Measurements from ENCODE around the gene PTPRB. TPM values are rescaled to one million over a fixed set of nuclear protein-coding genes. Genes with fewer than 3 reads are reported as not detected.
"Not testable (repeated sequence)": the region's sequence is repeated elsewhere in the genome, so short reads cannot be mapped to it uniquely, and the experiment has no call there.

The PTPRB gene
- total RNA-seq, 2 experiments from 2014 or later: not detected

DNA sequence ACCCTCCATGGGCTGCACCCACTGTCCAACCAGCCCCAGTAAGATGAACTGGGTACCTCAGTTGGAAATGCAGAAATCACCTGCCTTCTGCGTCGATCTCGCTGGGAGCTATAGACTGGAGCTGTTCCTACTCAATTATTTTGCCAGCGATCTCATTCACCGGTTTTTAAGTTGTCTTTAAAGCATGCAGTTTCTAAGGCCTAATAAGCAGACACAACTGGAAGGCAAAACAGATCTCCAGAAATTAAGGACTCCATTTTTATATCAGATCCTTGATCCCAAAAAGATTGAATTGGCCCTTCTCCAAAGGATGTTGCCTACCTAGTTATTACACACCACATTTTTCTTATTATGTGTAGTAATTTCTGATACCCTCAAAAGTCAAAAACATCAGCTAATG is 139.7 kb downstream of the PTPRB start:
- Mint-ChIP-seq H3K36me3 (ENCODE audit: low read depth) (peaks cover 2% of the 10 kb centered on the region), H3K27ac (no peak overlapping the region), H3K27me3 (ENCODE audit: low read depth) (peaks cover 16% of the 10 kb centered on the region), H3K4me3 (no peak overlapping the region), H3K4me1 (ENCODE audit: low read depth) (no peaks in the 10 kb centered on the region), H3K9me3 (peaks cover 9% of the 10 kb centered on the region)
- intact Hi-C loops (cut with micrococcal nuclease): no loop called here
- CTCF ChIA-PET: interaction anchor here (0.7 to 1.0 kb wide), 2 partner anchors 10 to 28 kb away, joined by 3 to 4 read pairs; no protein-coding TSS in a partner anchor
- DNase-seq: no peak

DNA sequence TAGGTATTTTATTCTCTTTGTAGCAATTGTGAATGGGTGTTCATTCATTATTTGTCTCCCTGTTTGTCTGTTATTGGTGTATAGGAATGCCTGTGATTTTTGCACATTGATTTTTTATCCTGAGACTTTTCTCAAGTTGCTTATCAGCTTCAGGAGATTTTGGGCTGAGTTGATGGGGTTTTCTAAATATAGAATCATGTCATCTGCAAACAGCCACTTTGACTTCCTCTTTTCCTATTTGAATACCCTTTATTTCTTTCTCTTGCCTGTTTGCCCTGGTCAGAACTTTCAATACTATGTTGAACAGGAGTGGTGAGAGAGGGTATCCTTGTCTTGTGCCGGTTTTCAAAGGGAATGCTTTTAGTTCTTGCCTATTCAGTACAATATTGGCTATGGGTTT is 144.3 kb downstream of the PTPRB start:
- DNase-seq; H3K27ac Mint-ChIP-seq; H3K9me3 Mint-ChIP-seq; H3K4me3 Mint-ChIP-seq; H3K36me3 Mint-ChIP-seq (ENCODE audit: low read depth); H3K4me1 Mint-ChIP-seq (ENCODE audit: low read depth); intact Hi-C loops (cut with micrococcal nuclease); CTCF ChIA-PET: not testable (repeated sequence)
- H3K27me3 Mint-ChIP-seq (ENCODE audit: low read depth): peaks cover 19% of the 10 kb centered on the region

DNA sequence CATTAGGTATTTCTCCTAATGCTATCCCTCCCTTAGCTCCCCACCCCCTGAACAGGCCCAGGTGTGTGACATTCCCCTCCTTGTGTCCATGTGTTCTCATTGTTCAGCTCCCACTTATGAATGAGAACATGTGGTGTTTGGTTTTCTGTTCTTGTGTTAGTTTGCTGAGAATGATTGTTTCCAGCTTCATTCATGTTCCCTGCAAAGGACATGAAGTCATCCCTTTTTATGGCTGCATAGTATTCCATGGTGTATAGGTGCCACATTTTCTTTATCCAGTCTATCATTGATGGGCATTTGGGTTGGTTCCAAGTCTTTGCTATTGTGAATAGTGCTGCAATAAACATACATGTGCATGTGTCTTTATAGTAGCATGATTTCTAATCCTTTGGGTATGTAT is 146.3 kb downstream of the PTPRB start:
- not testable (repeated sequence) for H3K9me3 Mint-ChIP-seq

DNA sequence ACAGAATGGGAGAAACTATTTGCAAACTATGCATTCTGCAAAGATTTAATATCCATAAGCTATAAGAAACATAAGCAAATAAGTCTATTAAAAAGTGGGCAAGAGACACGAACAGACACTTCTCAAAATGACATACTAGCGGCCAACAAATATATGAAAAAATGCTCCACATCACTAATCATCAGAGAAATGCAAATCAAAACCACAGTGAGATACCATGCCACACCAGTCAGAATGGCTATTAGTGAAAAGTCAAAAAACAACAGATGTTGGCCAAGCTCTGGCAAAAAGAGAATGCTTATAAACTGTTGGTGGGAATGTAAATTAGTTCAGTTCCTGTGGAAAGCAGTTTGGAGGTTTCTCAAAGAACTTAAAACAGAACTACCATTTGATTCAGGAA is 149.8 kb downstream of the PTPRB start:
- Mint-ChIP-seq H3K4me3 (no peak overlapping the region), H3K9me3 (peaks cover 4% of the 10 kb centered on the region), H3K4me1 (ENCODE audit: low read depth) (no peaks in the 10 kb centered on the region), H3K27me3 (ENCODE audit: low read depth) (peaks cover 11% of the 10 kb centered on the region), H3K36me3 (ENCODE audit: low read depth) (no peaks in the 10 kb centered on the region), H3K27ac (no peak overlapping the region)
- CTCF ChIA-PET: interaction anchor here (0.8 kb wide), 1 partner anchor 10 kb away, joined by 4 read pairs; no protein-coding TSS in a partner anchor
- intact Hi-C loops (cut with micrococcal nuclease): no loop called here
- no peak for DNase-seq

More for the DNA sequence above, 146.3 kb downstream of the PTPRB start:
- H3K4me3 Mint-ChIP-seq; H3K27ac Mint-ChIP-seq; intact Hi-C loops (cut with micrococcal nuclease); CTCF ChIA-PET; H3K4me1 Mint-ChIP-seq (ENCODE audit: low read depth); H3K36me3 Mint-ChIP-seq (ENCODE audit: low read depth); DNase-seq: not testable (repeated sequence)
- peaks cover 18% of the 10 kb centered on the region for H3K27me3 Mint-ChIP-seq (ENCODE audit: low read depth)

DNA sequence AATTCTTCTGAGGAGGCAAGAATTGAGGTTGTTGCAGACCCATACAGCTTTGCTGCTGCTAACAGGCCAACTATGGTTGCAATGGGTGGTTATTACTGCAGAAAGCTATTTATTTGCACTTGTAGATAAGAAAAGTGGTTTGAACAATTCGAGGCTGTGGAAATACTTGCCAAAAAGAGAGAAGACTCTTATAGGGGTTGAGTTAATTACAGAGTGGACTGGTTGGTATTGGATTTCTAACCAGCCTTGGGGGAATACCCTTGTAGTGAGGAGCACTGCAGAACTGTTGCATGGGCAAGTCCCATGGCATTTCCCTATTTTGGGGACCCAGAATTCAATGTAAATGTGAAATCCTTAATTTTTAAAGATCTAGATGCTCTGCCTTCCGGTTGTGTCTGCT is 150.6 kb downstream of the PTPRB start:
- Mint-ChIP-seq H3K4me1 (ENCODE audit: low read depth) (no peaks in the 10 kb centered on the region), H3K36me3 (ENCODE audit: low read depth) (no peaks in the 10 kb centered on the region), H3K9me3 (peaks cover 4% of the 10 kb centered on the region), H3K27me3 (ENCODE audit: low read depth) (peaks cover 11% of the 10 kb centered on the region), H3K4me3 (no peak overlapping the region), H3K27ac (no peak overlapping the region)
- CTCF ChIA-PET: no interaction called here
- intact Hi-C loops (cut with micrococcal nuclease): no loop called here
- DNase-seq: no peak

DNA sequence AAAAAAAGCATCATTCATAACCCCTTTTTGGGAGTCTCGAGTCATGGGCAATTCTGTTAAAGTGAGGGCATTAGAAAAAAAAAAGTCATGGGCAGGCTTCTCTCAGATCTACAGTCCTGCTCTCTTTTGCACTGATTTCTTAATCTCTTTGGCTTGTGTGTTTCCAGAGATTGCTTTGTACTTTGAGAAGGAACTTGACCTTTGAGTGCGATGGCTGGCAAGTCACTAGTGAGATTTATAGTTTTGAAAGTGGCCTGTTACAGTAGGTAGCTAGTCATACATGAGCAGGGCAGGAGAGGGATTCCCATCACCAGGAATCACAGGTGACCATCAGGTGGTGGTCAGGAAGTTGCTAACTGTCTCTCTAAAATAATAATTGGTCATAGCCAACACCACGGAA is 151.5 kb downstream of the PTPRB start:
- H3K36me3 Mint-ChIP-seq (ENCODE audit: low read depth): no peaks in the 10 kb centered on the region
- peaks cover 9% of the 10 kb centered on the region for H3K27me3 Mint-ChIP-seq (ENCODE audit: low read depth)
- CTCF ChIA-PET: no interaction called here
- intact Hi-C loops (cut with micrococcal nuclease): no loop called here
- no peak overlapping the region for H3K4me3 Mint-ChIP-seq
- DNase-seq: no peak
- peaks cover 3% of the 10 kb centered on the region for H3K9me3 Mint-ChIP-seq
- no peaks in the 10 kb centered on the region for H3K4me1 Mint-ChIP-seq (ENCODE audit: low read depth)
- H3K27ac Mint-ChIP-seq: no peak overlapping the region

DNA sequence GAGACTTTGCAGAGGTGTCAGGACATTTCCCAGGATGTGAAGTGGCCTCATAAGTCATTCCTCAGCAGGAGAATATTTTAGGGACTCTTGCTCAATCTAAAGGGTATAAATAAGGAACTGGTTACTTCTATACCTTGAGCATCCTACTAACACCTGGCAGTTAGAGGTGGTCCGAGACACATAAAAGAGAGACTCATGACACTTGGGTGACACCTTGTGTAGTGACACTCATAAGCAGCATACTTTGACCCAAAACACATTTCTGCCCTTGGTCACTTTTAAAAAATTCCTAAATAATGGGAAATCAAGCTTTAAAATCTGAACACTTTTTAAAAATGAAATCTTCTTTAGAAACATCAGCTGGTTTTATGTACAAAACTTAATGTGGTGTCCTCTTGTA is 152.8 kb downstream of the PTPRB start:
- intact Hi-C loops (cut with micrococcal nuclease): no loop called here
- H3K27me3 Mint-ChIP-seq (ENCODE audit: low read depth): peaks cover 9% of the 10 kb centered on the region
- DNase-seq: no peak
- H3K36me3 Mint-ChIP-seq (ENCODE audit: low read depth): no peaks in the 10 kb centered on the region
- CTCF ChIA-PET: no interaction called here
- no peak overlapping the region for H3K27ac Mint-ChIP-seq
- no peak overlapping the region for H3K4me3 Mint-ChIP-seq
- no peaks in the 10 kb centered on the region for H3K4me1 Mint-ChIP-seq (ENCODE audit: low read depth)
- H3K9me3 Mint-ChIP-seq: peaks cover under 1% of the 10 kb centered on the region

DNA sequence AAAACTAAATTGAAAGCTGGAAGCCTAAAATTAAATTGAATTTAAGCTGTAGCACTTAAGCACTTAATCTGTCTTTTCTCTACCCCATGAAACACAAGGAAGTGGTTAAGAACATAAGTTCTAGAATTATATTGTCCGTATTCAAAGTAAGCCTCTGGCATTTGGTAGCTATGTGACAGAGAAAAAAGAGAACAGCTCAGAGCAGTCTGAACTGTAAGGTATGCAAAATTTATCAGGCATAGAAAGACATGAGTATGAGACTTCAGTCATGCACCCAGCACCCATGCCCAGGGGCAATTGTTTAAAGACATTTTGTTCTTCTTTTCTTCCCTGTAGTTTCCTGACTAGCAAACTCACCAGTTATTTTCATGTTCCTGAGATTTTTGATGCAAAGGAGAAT is 154.5 kb downstream of the PTPRB start:
- Mint-ChIP-seq H3K4me1 (ENCODE audit: low read depth) (no peaks in the 10 kb centered on the region), H3K36me3 (ENCODE audit: low read depth) (no peaks in the 10 kb centered on the region), H3K27me3 (ENCODE audit: low read depth) (peaks cover 9% of the 10 kb centered on the region), H3K27ac (no peak overlapping the region), H3K9me3 (no peaks in the 10 kb centered on the region), H3K4me3 (no peak overlapping the region)
- CTCF ChIA-PET: no interaction called here
- intact Hi-C loops (cut with micrococcal nuclease): no loop called here
- no peak for DNase-seq

DNA sequence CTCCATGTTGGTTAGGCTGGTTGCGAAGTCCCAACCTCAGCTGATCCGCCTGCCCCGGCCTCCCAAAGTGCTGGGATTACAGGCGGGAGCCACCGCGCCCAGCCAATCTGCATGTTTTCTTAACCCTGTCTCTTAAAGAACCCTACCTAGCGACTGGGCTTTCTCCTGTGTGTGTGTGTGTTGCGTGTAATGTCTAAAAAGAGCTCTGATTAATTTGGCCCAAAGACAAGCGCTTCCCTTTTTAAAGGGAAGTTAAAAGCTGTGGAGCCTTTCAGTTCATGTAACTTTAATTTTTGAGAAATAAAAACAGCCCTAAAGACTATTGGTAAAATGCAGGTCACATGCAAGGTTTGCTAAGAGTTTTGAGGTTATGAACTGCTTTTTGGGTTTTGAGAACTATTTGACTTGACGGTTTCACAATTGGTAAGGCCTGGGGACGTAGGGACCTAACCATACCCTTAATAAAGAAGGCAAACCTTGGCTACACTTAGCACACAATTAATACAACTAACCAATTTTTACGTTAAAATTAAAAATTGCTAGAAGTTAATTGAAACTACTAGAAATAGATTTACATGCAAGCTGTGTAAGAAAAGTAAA is 167.9 kb downstream of the PTPRB start:
- peaks cover 10% of the 10 kb centered on the region for H3K27me3 Mint-ChIP-seq (ENCODE audit: low read depth)
- H3K9me3 Mint-ChIP-seq: peaks cover 5% of the 10 kb centered on the region
- intact Hi-C loops (cut with micrococcal nuclease): no loop called here
- H3K36me3 Mint-ChIP-seq (ENCODE audit: low read depth): no peaks in the 10 kb centered on the region
- H3K4me1 Mint-ChIP-seq (ENCODE audit: low read depth): no peaks in the 10 kb centered on the region
- no peak for DNase-seq
- CTCF ChIA-PET: no interaction called here
- H3K4me3 Mint-ChIP-seq: no peak overlapping the region
- no peak overlapping the region for H3K27ac Mint-ChIP-seq

DNA sequence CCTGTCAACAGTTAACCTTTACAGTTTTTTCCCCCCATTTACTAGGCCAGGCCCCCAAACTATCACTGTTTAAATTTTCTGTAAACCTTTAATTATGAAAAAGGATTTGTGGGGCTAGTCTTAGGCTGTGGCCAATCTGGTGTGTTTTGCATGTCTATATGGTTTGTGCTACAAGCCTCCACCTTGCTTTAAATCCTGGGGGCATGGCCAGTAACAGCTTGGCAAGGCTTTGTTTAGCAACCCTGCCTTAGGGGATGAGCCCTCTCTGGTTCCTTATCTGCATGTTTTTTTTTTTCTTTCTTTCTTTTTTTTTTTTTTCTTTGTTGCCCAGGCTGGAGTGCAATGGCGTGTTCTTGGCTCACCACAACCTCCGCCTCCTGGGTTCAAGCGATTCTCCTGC is 168.5 kb downstream of the PTPRB start:
- Mint-ChIP-seq H3K36me3 (ENCODE audit: low read depth) (no peaks in the 10 kb centered on the region), H3K4me3 (no peak overlapping the region), H3K27me3 (ENCODE audit: low read depth) (peaks cover 13% of the 10 kb centered on the region), H3K9me3 (peaks cover 10% of the 10 kb centered on the region), H3K27ac (no peak overlapping the region), H3K4me1 (ENCODE audit: low read depth) (no peaks in the 10 kb centered on the region)
- intact Hi-C loops (cut with micrococcal nuclease): no loop called here
- CTCF ChIA-PET: no interaction called here
- no peak for DNase-seq

DNA sequence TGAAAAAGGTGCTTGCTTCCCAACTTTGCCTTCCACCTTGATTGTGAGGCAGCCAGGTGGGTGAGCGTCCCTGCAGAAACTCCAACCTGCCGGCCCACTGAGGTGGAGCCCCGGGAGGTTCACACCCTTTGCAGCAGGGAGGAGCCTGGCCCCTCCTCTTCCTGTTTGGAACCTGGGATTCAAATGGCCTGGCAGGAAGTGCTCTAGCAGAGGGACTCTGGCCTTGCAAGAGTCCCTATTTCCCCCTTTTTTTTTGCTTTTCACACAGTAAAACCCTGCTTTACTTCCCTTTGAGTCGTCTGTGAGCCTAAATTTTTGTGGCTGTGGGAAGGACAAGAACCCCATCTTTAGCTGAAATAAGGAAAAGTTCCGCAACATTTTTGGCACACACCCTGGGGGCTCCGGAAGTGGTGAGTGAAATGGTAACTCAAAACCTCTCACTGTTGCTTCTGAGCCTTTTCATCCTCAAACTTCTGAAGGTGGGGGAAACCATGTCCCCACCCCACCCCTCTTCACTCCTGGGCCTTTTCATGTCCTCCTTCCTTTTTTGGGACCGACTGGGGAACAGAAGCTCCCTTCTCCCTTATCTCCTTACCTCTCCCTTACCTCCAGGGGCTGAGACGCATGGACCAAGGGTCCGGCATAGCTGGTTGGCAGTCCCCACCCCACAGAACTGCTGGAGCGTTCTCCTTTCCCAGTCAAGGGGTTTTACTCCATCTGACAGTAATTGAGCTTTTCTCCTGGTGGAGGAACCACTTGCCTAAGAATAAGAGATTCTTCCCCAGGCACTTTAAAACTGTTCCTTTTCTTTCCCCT is 169.1 kb downstream of the PTPRB start:
- no peak for DNase-seq
- H3K4me3 Mint-ChIP-seq: no peak overlapping the region
- CTCF ChIA-PET: no interaction called here

DNA sequence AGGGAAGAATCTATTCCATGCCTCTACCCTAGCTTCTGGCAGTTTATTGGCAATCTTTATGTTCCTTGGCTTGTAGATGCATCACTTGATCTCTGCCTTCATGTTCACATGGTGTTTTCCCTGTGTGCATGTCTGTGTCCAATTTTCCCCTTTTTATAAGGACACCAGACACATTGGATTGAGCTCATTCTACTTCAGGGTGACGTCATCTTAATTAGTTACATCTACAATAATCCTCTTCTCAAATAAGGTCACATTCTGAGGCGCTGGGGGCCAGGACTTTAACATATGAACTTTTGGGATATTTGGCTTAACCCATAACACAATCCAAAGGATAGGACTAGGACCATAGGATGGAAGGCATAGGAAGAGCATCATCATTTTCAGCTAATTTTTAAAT is 169.8 kb downstream of the PTPRB start:
- Mint-ChIP-seq H3K9me3 (peaks cover 15% of the 10 kb centered on the region), H3K4me3 (no peak overlapping the region), H3K27me3 (ENCODE audit: low read depth) (peaks cover 7% of the 10 kb centered on the region), H3K36me3 (ENCODE audit: low read depth) (no peaks in the 10 kb centered on the region), H3K27ac (no peak overlapping the region), H3K4me1 (ENCODE audit: low read depth) (no peaks in the 10 kb centered on the region)
- DNase-seq: no peak
- intact Hi-C loops (cut with micrococcal nuclease): no loop called here
- CTCF ChIA-PET: no interaction called here

More for the DNA sequence above, 169.1 kb downstream of the PTPRB start:
- peaks cover 12% of the 10 kb centered on the region for H3K27me3 Mint-ChIP-seq (ENCODE audit: low read depth)
- no peak overlapping the region for H3K27ac Mint-ChIP-seq
- no peaks in the 10 kb centered on the region for H3K4me1 Mint-ChIP-seq (ENCODE audit: low read depth)
- peaks cover 15% of the 10 kb centered on the region for H3K9me3 Mint-ChIP-seq
- H3K36me3 Mint-ChIP-seq (ENCODE audit: low read depth): no peaks in the 10 kb centered on the region
- intact Hi-C loops (cut with micrococcal nuclease): no loop called here

DNA sequence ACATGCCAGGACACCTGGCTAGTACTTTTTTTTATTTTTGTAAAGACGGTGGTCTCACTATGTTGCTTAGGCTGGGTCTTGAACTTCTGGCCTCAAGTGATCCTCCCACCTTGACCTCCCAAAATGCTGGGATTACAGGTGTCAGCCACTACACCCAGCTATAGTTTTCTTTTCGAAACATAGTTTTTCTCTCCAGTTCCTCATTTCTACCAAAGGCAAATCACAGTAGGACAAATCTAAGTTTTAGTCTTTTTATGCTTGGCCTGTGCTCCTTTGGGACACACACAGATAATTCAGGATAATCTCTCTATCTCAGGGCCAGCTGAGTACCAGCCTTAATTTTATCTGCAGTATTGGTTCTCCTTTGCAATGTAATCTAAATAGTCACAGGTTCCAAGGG is 170.5 kb downstream of the PTPRB start:
- H3K9me3 Mint-ChIP-seq: peaks cover 15% of the 10 kb centered on the region
- intact Hi-C loops (cut with micrococcal nuclease): no loop called here

More for the DNA sequence above, 170.5 kb downstream of the PTPRB start:
- Mint-ChIP-seq H3K27ac (no peak overlapping the region), H3K4me3 (no peak overlapping the region), H3K4me1 (ENCODE audit: low read depth) (no peaks in the 10 kb centered on the region), H3K36me3 (ENCODE audit: low read depth) (no peaks in the 10 kb centered on the region), H3K27me3 (ENCODE audit: low read depth) (peaks cover 7% of the 10 kb centered on the region)
- DNase-seq: no peak
- CTCF ChIA-PET: interaction anchor here (0.5 kb wide), 1 partner anchor 393 kb away, joined by 4 read pairs; no protein-coding TSS in a partner anchor

Data from activated naive CD4-positive, alpha-beta T cell treated with anti-CD3 and anti-CD28 coated beads for 36 hours (primary cell).